Measurements from ENCODE around the gene CHAD. TPM values are rescaled to one million over a fixed set of nuclear protein-coding genes. Genes with fewer than 3 reads are reported as not detected.

CHAD gene
- total and polyA plus RNA-seq, 2 of the 13 experiments (the other 11 are each of a cell fraction or from before 2014, with no cell fraction given), result 1.4 TPM; not detected in 1

DNA sequence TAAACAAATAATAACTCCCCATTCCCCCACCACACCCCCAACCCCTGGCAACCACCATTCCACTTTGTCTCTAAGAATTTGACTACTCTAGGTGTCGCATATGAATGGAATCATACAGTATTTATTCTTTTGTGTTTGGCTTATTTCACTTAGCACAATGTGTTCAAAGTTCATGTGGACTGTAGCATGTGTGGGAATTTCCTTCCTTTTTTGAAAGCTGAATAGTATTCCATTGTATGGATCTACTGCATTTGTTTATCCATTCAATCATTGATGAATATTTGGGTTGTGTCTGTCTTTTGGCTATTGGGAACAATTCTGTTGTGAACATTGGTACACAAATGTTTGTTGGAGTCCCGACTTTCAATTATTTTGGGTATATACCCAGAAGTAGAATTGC lies 45.9 kb downstream of the CHAD start (continued):
- TF ChIP-seq, protein P1, sequence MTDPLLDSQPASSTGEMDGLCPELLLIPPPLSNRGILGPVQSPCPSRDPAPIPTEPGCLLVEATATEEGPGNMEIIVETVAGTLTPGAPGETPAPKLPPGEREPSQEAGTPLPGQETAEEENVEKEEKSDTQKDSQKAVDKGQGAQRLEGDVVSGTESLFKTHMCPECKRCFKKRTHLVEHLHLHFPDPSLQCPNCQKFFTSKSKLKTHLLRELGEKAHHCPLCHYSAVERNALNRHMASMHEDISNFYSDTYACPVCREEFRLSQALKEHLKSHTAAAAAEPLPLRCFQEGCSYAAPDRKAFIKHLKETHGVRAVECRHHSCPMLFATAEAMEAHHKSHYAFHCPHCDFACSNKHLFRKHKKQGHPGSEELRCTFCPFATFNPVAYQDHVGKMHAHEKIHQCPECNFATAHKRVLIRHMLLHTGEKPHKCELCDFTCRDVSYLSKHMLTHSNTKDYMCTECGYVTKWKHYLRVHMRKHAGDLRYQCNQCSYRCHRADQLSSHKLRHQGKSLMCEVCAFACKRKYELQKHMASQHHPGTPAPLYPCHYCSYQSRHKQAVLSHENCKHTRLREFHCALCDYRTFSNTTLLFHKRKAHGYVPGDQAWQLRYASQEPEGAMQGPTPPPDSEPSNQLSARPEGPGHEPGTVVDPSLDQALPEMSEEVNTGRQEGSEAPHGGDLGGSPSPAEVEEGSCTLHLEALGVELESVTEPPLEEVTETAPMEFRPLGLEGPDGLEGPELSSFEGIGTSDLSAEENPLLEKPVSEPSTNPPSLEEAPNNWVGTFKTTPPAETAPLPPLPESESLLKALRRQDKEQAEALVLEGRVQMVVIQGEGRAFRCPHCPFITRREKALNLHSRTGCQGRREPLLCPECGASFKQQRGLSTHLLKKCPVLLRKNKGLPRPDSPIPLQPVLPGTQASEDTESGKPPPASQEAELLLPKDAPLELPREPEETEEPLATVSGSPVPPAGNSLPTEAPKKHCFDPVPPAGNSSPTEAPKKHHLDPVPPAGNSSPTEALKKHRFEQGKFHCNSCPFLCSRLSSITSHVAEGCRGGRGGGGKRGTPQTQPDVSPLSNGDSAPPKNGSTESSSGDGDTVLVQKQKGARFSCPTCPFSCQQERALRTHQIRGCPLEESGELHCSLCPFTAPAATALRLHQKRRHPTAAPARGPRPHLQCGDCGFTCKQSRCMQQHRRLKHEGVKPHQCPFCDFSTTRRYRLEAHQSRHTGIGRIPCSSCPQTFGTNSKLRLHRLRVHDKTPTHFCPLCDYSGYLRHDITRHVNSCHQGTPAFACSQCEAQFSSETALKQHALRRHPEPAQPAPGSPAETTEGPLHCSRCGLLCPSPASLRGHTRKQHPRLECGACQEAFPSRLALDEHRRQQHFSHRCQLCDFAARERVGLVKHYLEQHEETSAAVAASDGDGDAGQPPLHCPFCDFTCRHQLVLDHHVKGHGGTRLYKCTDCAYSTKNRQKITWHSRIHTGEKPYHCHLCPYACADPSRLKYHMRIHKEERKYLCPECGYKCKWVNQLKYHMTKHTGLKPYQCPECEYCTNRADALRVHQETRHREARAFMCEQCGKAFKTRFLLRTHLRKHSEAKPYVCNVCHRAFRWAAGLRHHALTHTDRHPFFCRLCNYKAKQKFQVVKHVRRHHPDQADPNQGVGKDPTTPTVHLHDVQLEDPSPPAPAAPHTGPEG (CRISPR knock-in tag; IDR thresholded peaks at IDR 0.05), result no peak
- no peak for TF ChIP-seq ADNP (CRISPR knock-in tag; IDR thresholded peaks at IDR 0.05)
- peak; percentile 71 for TF ChIP-seq ELF3 (CRISPR knock-in tag; IDR thresholded peaks at IDR 0.05)
- TF ChIP-seq CEBPB (IDR thresholded peaks at IDR 0.05; ENCODE audit: borderline replicate concordance, low read depth, low read length), result no peak
- no peak for TF ChIP-seq MED8 (CRISPR knock-in tag; IDR thresholded peaks at IDR 0.05; ENCODE audit: insufficient replicate concordance)
- no peak for TF ChIP-seq ZBTB21 (CRISPR knock-in tag; IDR thresholded peaks at IDR 0.05)
- peak; percentile 84 for TF ChIP-seq GATAD2A (CRISPR knock-in tag; IDR thresholded peaks at IDR 0.05)
- TF ChIP-seq TAF1 (CRISPR knock-in tag; IDR thresholded peaks at IDR 0.05), result no peak
- TF ChIP-seq ZNF549 (CRISPR knock-in tag; IDR thresholded peaks at IDR 0.05), result no peak
- peak; percentile 81; the same call in 1 of the 2 replicates for TF ChIP-seq ZNF3 (CRISPR knock-in tag; IDR thresholded peaks at IDR 0.05)
- 0 out of 2 replicates have a peak, but pooled peaks have one; percentile 24 for TF ChIP-seq GATAD1 (CRISPR knock-in tag; IDR thresholded peaks at IDR 0.05)
- TF ChIP-seq, protein P2, sequence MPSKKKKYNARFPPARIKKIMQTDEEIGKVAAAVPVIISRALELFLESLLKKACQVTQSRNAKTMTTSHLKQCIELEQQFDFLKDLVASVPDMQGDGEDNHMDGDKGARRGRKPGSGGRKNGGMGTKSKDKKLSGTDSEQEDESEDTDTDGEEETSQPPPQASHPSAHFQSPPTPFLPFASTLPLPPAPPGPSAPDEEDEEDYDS (CRISPR knock-in tag; IDR thresholded peaks at IDR 0.05), result 0 out of 2 replicates have a peak, but pooled peaks have one; percentile 21
- TF ChIP-seq, protein P3, sequence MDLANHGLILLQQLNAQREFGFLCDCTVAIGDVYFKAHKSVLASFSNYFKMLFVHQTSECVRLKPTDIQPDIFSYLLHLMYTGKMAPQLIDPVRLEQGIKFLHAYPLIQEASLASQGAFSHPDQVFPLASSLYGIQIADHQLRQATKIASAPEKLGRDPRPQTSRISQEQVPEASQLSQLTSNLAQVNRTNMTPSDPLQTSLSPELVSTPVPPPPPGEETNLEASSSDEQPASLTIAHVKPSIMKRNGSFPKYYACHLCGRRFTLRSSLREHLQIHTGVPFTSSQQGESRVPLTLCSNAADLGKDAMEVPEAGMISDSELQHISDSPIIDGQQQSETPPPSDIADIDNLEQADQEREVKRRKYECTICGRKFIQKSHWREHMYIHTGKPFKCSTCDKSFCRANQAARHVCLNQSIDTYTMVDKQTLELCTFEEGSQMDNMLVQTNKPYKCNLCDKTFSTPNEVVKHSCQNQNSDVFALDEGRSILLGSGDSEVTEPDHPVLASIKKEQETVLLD (CRISPR knock-in tag; IDR thresholded peaks at IDR 0.05; ENCODE audit: low read depth), result no peak
- peak; percentile 81 for TF ChIP-seq PPARG (CRISPR knock-in tag; conservative IDR thresholded peaks at IDR 0.05)
- TF ChIP-seq, protein P4, sequence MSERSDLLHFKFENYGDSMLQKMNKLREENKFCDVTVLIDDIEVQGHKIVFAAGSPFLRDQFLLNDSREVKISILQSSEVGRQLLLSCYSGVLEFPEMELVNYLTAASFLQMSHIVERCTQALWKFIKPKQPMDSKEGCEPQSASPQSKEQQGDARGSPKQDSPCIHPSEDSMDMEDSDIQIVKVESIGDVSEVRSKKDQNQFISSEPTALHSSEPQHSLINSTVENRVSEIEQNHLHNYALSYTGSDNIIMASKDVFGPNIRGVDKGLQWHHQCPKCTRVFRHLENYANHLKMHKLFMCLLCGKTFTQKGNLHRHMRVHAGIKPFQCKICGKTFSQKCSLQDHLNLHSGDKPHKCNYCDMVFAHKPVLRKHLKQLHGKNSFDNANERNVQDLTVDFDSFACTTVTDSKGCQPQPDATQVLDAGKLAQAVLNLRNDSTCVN (CRISPR knock-in tag; IDR thresholded peaks at IDR 0.05; ENCODE audit: borderline replicate concordance), result no peak
- no peak for TF ChIP-seq ISL2 (CRISPR knock-in tag; IDR thresholded peaks at IDR 0.05)
- TF ChIP-seq, protein P5, sequence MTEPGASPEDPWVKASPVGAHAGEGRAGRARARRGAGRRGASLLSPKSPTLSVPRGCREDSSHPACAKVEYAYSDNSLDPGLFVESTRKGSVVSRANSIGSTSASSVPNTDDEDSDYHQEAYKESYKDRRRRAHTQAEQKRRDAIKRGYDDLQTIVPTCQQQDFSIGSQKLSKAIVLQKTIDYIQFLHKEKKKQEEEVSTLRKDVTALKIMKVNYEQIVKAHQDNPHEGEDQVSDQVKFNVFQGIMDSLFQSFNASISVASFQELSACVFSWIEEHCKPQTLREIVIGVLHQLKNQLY (CRISPR knock-in tag; IDR thresholded peaks at IDR 0.05), result 0 out of 2 replicates have a peak, but pooled peaks have one; percentile 37
- TF ChIP-seq HOXA9 (CRISPR knock-in tag; IDR thresholded peaks at IDR 0.05; ENCODE audit: borderline replicate concordance), result no peak
- no peak for TF ChIP-seq RBM22 (optimal IDR thresholded peaks at IDR 0.05; ENCODE audit: low read length)
- TF ChIP-seq HDAC2 (CRISPR knock-in tag; IDR thresholded peaks at IDR 0.05), result peak; percentile 45; the same call in 1 of the 2 replicates
- TF ChIP-seq TEAD3 (CRISPR knock-in tag; optimal IDR thresholded peaks at IDR 0.05; ENCODE audit: borderline replicate concordance), result no peak
- no peak for TF ChIP-seq ZBTB3 (CRISPR knock-in tag; IDR thresholded peaks at IDR 0.05; ENCODE audit: borderline replicate concordance, low read depth)
